GM12873 (cell line): ENCODE measurements around the gene FRMD7.

Source experiments
- TF ChIP-seq, protein P1 (sequence below): IDR thresholded peaks from 2 replicates; pipeline ENCODE4 v1.5.1; 2012; ENCODE audit warnings: low read depth, mild to moderate bottlenecking, moderate library complexity, low read length, control low read depth; ENCODE audit not compliant: insufficient read depth; ENCODE audit errors: missing control alignments

Gene FRMD7

GRCh38 chrX:132058050-132058449 lies 69.8 kb downstream of the FRMD7 start:
- TF ChIP-seq, protein P1, sequence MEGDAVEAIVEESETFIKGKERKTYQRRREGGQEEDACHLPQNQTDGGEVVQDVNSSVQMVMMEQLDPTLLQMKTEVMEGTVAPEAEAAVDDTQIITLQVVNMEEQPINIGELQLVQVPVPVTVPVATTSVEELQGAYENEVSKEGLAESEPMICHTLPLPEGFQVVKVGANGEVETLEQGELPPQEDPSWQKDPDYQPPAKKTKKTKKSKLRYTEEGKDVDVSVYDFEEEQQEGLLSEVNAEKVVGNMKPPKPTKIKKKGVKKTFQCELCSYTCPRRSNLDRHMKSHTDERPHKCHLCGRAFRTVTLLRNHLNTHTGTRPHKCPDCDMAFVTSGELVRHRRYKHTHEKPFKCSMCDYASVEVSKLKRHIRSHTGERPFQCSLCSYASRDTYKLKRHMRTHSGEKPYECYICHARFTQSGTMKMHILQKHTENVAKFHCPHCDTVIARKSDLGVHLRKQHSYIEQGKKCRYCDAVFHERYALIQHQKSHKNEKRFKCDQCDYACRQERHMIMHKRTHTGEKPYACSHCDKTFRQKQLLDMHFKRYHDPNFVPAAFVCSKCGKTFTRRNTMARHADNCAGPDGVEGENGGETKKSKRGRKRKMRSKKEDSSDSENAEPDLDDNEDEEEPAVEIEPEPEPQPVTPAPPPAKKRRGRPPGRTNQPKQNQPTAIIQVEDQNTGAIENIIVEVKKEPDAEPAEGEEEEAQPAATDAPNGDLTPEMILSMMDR: no peak

GRCh38 chrX:132046533-132046932 lies 81.3 kb downstream of the FRMD7 start:
- TF ChIP-seq, protein P1: no peak

DNA sequence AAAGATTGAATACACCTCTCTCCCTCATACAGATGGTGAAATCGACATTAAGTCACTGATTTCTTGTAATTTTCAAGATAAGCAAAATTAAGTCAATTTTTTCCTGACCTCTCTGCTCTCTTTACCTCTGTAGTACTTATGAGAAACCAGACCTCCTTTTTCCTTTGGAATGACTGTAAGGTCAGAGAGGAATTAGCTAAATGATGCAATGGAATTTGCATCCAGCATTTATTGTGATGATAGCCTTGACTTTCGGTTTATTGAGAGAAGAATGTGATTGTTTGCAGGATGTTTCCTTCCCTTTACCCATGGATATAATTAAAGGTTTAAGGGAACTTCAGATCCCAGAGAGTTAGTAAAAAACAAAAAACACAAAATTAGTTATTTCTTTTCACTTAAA lies 82.4 kb downstream of the FRMD7 start:
- TF ChIP-seq, protein P1: no peak

DNA sequence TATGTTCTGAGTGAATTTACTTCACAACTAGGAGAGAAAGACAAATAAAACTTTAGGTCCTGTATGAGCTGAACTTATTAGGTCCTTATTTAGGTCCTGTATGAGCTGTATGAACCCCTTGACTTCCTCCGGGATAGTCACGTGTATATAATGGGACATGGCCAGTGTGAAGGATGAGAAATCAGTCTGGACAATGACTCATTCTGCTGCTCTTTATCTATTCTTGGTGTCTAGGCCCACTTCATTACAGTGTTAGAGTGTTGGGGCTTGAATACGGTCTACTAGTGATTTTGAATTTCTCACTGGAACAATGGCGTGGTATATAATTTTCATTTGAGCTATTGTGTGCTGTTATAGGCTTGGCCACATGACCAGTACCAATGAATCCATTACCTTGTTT lies 82.9 kb downstream of the FRMD7 start:
- TF ChIP-seq, protein P1: no peak

GRCh38 chrX:132043977-132044376 lies 83.8 kb downstream of the FRMD7 start:
- TF ChIP-seq, protein P1: no peak

- TF ChIP-seq, protein P1: no peak
These were observed 86.8 kb downstream of the FRMD7 start for GRCh38 chrX:132041015-132041414.

- TF ChIP-seq, protein P1: no peak
These were observed 87.8 kb downstream of the FRMD7 start for GRCh38 chrX:132040066-132040465.

DNA sequence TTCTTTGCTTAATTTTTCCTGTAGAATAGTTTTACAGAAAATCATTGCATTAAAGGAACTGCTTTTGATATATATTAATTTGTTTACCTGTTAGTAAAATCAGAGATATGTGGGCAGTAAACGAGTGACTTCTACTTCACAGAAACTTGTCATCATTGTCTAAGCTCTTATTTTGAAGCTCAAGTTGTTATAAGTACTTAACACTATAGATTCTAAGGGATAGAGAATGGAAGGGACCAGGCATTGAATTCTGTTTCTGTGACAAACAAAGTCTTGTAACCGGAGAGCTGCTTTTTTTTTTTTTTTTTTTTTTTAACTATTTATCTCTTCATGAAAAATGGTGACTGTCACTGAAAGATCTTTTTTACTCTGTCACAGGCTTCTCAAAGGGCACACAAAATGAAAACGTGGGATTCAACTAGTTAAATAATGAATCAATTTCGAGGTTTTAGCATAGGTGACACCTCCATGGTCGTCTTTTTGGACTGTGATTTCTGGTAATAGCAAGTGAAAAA lies 90.3 kb downstream of the FRMD7 start:
- TF ChIP-seq, protein P1: no peak
